Fibroblast of gingiva (primary cell): ENCODE results near the gene CD80.
A peak's percentile ranks its signal among the peaks of the same experiment; 100 is the strongest.
"Not testable (repeated sequence)": the region's sequence is repeated elsewhere in the genome, so short reads cannot be mapped to it uniquely, and the experiment has no call there.

Source experiments
- DNase-seq: peaks from one replicate; pipeline ENCODE4 v3.0.0-alpha.2; 2011; ENCODE audit warnings: low read depth

Gene CD80

GRCh38 chr3:119559441-119559963 lies at the start of gene CD80:
CD80 (minus strand) TSS chr3:119559614; CDS start chr3:119557728, 1,886 bp downstream.
- peak; percentile 47 for DNase-seq

GRCh38 chr3:119608405-119609000 lies 49.1 kb upstream of the CD80 start:
- no peak for DNase-seq

DNA sequence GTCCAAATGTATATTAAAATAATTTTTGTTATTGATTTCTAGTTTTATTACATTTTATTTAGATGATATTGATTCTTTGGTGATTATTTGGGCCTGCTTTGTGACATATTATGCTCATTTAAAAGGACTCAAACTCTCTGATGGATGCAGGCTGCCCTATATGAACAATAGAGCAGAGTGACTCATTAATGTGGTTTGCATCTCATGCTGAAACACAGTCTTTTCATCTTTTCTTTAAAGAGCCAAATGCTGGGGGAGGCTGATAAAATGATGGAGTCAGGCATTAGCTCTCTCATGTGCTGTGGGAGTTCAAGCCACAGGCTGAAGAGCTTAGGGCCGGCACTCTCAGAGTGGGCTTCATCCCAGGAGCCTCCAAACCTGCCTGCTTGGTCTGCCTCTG lies 45.5 kb upstream of the CD80 start:
- DNase-seq, result no peak

DNA sequence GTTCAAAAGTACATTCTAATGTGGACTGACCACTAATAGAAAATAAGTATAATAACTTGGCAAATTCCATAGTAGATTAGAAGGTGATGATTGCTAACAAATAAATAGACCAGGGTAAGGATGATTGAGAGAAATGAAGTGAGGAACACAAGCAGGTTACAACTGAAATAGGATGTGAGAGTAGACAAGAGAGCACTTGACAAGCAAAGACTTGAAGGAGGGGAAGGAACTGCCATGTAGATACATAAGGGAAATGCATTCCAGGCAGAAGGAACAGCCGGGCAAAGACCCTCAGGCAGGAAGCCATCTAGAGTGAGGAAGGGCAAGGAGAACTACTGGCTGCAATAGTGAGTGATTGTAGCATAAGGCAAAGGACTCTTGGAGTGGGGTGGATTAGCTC lies 43.3 kb upstream of the CD80 start:
- DNase-seq, result no peak

GRCh38 chr3:119601154-119601553 lies 41.7 kb upstream of the CD80 start:
- DNase-seq, result no peak

DNA sequence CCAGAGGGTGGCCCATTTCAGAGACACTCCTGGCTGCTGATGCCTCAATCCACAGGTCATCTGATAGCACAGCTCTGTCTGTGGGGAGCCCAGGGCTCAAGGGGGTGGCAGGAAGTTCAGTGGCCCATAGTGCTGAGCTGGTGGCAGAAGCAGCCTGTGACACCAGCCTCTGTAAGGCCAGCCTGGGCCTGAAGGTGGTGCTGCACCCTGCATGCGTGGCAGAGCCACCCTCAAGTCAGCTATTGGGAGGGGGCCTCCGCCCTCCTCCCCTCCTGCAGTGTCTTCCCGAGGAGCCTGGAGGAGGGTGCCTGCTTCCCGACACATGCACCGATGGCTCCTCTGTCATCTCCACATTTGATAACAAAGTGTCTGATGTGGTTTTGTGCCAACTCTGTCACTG lies 41.3 kb upstream of the CD80 start:
- no peak for DNase-seq

- no peak for DNase-seq
Observed at GRCh38 chr3:119599558-119600174, 40.3 kb upstream of the CD80 start.

- DNase-seq, result no peak
Observed at GRCh38 chr3:119598410-119599098, 39.1 kb upstream of the CD80 start.

GRCh38 chr3:119597548-119598288 lies 38.3 kb upstream of the CD80 start, which contains the start of gene PLA1A:
PLA1A (plus strand) TSS chr3:119597885; CDS start chr3:119597914, 29 bp downstream.
- DNase-seq, result no peak

GRCh38 chr3:119596398-119596797 lies 37.0 kb upstream of the CD80 start:
- DNase-seq, result no peak

- DNase-seq, result no peak
Observed at GRCh38 chr3:119595639-119596334, 36.4 kb upstream of the CD80 start.

DNA sequence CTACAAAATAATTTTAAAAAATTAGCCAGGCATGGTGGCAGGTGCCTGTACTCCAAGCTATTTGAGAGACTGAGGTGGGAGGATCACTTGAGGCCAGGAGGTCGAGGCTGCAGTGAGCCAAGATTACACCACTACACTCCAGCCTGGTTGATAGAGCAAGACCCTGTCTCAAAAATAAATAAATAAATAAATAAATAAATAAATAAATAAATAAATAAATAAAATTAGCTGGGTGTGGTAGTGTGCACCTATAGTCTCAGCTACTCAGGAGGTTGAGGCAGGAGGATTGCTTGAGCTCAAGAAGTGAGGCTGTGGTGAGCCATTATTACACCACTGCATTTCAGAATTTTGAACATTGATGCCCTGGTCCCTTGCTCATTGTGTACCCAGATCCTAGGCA lies 35.5 kb upstream of the CD80 start:
- DNase-seq, result not testable (repeated sequence)

DNA sequence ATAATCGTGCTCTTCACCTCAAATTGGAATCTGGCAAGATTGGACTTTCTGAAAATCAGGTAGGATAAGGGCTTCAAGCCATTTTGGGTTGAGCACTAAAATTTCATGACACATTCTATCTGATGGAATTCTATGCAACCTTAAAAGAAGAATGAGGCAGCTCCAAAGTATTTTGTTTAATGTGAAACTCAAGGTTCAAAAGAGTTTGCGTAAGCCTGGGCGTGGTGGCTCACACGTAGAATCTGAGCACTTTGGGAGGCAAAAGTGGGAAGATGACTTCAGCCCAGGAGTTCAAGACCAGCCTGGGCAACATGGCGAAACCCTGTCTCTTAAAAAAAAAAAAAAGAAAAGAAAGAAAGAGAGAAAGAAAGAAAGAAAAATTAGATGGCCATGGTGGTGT lies 34.7 kb upstream of the CD80 start:
- no peak for DNase-seq

- DNase-seq, result no peak
Observed at GRCh38 chr3:119592861-119593260, 33.4 kb upstream of the CD80 start.

DNA sequence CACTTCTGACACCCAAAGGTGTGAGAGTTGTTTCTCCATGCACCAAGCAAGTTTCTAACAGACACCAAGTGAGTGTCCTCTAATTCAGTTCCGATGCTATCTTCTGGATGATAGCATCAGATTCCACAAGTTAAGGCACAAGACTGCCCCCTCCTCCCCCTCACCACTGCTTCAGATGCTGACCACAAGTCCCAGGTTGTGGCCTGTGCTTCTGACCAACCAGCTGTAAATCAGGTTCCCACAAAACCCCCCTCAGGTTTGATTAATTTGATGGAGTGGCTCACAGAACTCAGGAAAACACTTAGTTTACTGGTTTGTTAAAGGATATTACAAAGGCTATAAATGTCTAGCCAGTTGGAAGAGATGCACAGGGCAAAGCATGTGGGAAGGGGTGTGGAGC lies 31.3 kb upstream of the CD80 start:
- DNase-seq, result no peak

DNA sequence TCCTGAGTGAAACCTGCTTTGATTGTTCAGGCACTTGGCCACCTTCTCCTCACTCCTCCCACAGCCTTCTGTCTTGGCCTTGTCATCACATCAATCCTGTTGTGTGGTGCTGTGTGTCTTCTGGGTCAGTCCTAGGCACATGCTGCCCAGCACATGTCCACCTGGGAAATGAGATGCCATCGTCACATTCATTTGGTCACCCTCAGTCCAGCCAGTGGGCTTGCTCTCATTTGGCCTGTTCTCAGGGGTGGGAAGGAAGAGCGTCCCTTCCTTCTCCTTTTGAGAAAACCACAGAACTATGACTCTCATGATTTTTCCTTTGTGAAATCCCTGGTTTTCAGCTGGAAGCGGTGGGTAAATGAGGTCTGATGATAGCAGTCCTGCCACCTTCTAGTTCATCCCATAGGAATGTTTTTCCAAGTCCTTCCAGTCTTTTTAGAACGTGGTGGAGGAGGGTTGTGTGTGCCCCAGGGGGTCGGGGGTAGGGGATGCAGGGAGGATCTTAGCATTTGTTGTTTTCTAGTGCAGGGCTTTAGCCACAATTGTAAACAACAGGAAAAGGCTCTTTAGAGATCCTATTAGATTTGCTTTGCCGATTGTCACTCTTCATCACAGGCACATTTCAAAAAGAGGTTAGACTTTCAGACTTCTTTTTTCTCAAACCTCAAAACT lies 29.8 kb upstream of the CD80 start:
- DNase-seq, result no peak

GRCh38 chr3:119588112-119588511 lies 28.7 kb upstream of the CD80 start:
- no peak for DNase-seq

GRCh38 chr3:119586733-119587172 lies 27.3 kb upstream of the CD80 start:
- DNase-seq, result no peak

DNA sequence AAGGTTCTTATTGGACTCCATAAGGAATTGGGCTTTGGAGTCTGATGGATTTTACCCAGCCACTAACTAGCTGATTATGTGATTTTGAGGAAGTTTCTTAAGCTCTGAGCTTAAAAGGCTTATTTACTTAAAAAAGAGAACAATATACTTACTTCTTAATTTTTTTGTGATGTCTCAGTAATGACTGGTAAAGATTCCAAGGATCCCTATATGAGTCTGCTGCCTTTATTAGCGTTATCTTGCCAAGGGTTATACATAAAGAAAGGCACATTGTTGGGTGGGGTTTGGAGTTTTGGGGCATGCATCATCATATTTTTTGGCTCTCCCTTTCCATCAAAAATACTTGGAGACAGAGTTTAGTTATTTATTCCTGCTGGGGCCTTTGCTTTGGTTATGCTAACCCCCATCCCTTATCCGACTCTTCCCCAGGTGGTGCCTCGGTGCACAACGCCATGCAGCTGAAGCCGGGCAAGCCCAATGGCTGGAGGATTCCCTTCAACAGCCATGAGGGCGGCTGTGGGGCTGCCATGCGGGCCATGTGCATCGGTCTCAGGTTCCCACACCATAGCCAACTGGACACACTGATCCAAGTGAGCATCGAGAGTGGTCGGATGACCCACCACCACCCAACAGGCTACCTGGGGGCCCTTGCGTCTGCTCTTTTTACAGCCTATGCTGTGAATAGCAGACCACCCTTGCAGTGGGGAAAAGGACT lies 26.6 kb upstream of the CD80 start:
- DNase-seq, result no peak

- no peak for DNase-seq
Observed at GRCh38 chr3:119585208-119585607, 25.8 kb upstream of the CD80 start.

GRCh38 chr3:119582178-119582577 lies 22.8 kb upstream of the CD80 start:
- no peak for DNase-seq
